NCI-H2196 (cell line): ENCODE data around the gene HHATL.

Source experiments
- DNase-seq: peaks from one replicate; lab custom pipeline; 2025; ENCODE audit not compliant: unreplicated experiment; lab: John Stamatoyannopoulos, UW

The HHATL gene

GRCh38 chr3:42685891-42686820 lies 16.4 kb downstream of the HHATL start:
- DNase-seq = no peak

GRCh38 chr3:42685363-42685881 lies 17.2 kb downstream of the HHATL start, which contains the start of gene KLHL40:
TSS of gene KLHL40 (plus strand) at chr3:42685537. CDS start at chr3:42685619, 82 bp downstream.
- DNase-seq = no peak

GRCh38 chr3:42684632-42685362 lies 17.8 kb downstream of the HHATL start:
- DNase-seq = no peak

- DNase-seq = no peak
Observed at GRCh38 chr3:42683875-42684598, 18.6 kb downstream of the HHATL start.

- DNase-seq = no peak
Observed at GRCh38 chr3:42682301-42683070, 20.1 kb downstream of the HHATL start.

GRCh38 chr3:42681361-42682038 lies 21.1 kb downstream of the HHATL start:
- DNase-seq = no peak

- no peak for DNase-seq
Observed at GRCh38 chr3:42680806-42681205, 21.8 kb downstream of the HHATL start.

- no peak for DNase-seq
Observed at GRCh38 chr3:42680271-42680670, 22.3 kb downstream of the HHATL start.

GRCh38 chr3:42678447-42678846 lies 24.2 kb downstream of the HHATL start:
- no peak for DNase-seq

- DNase-seq = no peak
Observed at GRCh38 chr3:42675909-42676308, 26.7 kb downstream of the HHATL start.

GRCh38 chr3:42674146-42674545 lies 28.5 kb downstream of the HHATL start:
- no peak for DNase-seq

- no peak for DNase-seq
Observed at GRCh38 chr3:42673082-42673481, 29.5 kb downstream of the HHATL start.

GRCh38 chr3:42672515-42672914 lies 30.1 kb downstream of the HHATL start:
- no peak for DNase-seq

- no peak for DNase-seq
Observed at GRCh38 chr3:42670670-42671069, 31.9 kb downstream of the HHATL start.

GRCh38 chr3:42670051-42670576 lies 32.5 kb downstream of the HHATL start:
- no peak for DNase-seq

GRCh38 chr3:42668793-42669217 lies 33.8 kb downstream of the HHATL start:
- DNase-seq = no peak

GRCh38 chr3:42668413-42668760 lies 34.2 kb downstream of the HHATL start:
- DNase-seq = no peak

- no peak for DNase-seq
Observed at GRCh38 chr3:42667523-42668412, 34.8 kb downstream of the HHATL start.

GRCh38 chr3:42667096-42667522 lies 35.5 kb downstream of the HHATL start:
- no peak for DNase-seq
